Ovary (tissue), 9 donors: ENCODE measurements around the gene KRT86. TPM values are rescaled to one million over a fixed set of nuclear protein-coding genes. Genes with fewer than 3 reads are reported as not detected.

Experiments used
- DNase-seq, 5 donors: peaks; one replicate each; pipeline ENCODE4 v3.0.0-alpha.2; 2019 to 2020
- H3K27ac ChIP-seq, 2 donors: fragments of 200-600 bp; one replicate each; pipeline versions ENCODE4 v1.5.1 to v1.8.0; 2019 to 2022
- H3K27me3 ChIP-seq: fragments of 200-600 bp; one replicate; pipeline ENCODE4 v1.8.0; 2022
- H3K36me3 ChIP-seq: fragments of 200-600 bp; sonication (generic); one replicate; pipeline ENCODE4 v1.5.1; 2019
- H3K4me1 ChIP-seq: one replicate; pipeline ENCODE4 v1.8.1; 2013; ENCODE audit warnings: mild to moderate bottlenecking, moderate library complexity; ENCODE audit not compliant: insufficient read depth
- H3K4me3 ChIP-seq: fragments of 200-600 bp; sonication (generic); one replicate; pipeline ENCODE4 v1.5.1; 2017
- H3K9me3 ChIP-seq, 2 donors: fragments of 200-600 bp in 1 of 2; sonication (generic) in 1 of 2; one replicate each; pipeline versions ENCODE4 v1.5.1 to v1.8.1; 2013 to 2019; ENCODE audit warnings: mild to moderate bottlenecking in 1 of 2, moderate library complexity in 1 of 2
- CTCF ChIP-seq, 3 donors: fragments of 450-650 bp in 2 of 3; fragments of 200-600 bp in 1 of 3; IDR thresholded peaks; one replicate each; pipeline versions ENCODE4 v1.5.1 to v1.8.0; 2016 to 2022; ENCODE audit warnings: antibody characterized with exemption in 3 of 3, mild to moderate bottlenecking in 1 of 3
- EP300 ChIP-seq: sonication (generic); formaldehyde crosslinking; IDR thresholded peaks from one replicate; pipeline ENCODE4 v1.6.1; 2017; ENCODE audit warnings: antibody characterized with exemption
- POLR2A ChIP-seq: fragments of 450-650 bp; IDR thresholded peaks from one replicate; pipeline ENCODE4 v1.6.1; 2017; ENCODE audit warnings: antibody characterized with exemption, mild to moderate bottlenecking, moderate library complexity
- WGBS, 3 donors: extraction: QIAGEN DNeasy Blood & Tissue Kit in 1 of 3; methylation state at CpG; one replicate each; pipeline versions ENCODE4 v1.1.5 to v1.1.7; 2013 to 2017; 5-methylcytosine and 5-hydroxymethylcytosine counted together
- intact Hi-C, 4 donors: fragments of 100-400 bp; cut with DNase I; formaldehyde crosslinking; loops; one replicate each; pipeline versions ENCODE4 v1.11.0 to v1.15.1; 2022 to 2023
- polyA plus RNA-seq, 2 donors: library from polyadenylated mRNA; stranded (reverse); fragments of 200-250 nt in 1 of 2; fragments of 350-450 nt in 1 of 2; fragmentation: Illumina TruSeq in 1 of 2; extraction: RNeasy Lipid Tissue Mini Kit (QIAGEN cat#74804) in 1 of 2; gene quantifications; one replicate each; pipeline ENCODE4 v1.2.3, GENCODE V29; 2013 to 2014
- total RNA-seq, 7 donors: library from RNA; depleted of rRNA in 2 of 7; stranded (reverse); fragments of >200 nt in 2 of 7; fragmentation: NEBNext Ultra II Directional in 3 of 7; extraction: Animal tissue kit (Norgen Biotek cat#: 25700) in 3 of 7; gene quantifications; one replicate each; pipeline versions ENCODE4 v1.1.0 to v1.2.4, GENCODE V29; 2016 to 2023
- donor health status: DM: no; HTN: no; CAD: no; lungs with moderate emphysema.
- donor health status: DM: no; HTN: no; CAD: no.
- donor health status: Bipolar disorder and iron deficiency.
- donor health status: DM: yes; HTN: yes; CAD: no.
- donor health status: DM: no; HTN: no; CAD: no.
- donor health status: DM: yes; HTN: yes; CAD: no.

Gene KRT86
- total and polyA plus RNA-seq, 9 donors, result 0.69 TPM; not detected in 8

- Histone ChIP-seq H3K27me3 (no peaks in the 10 kb centered on the region), H3K36me3 (no peaks in the 10 kb centered on the region), H3K4me1 (no peaks in the 10 kb centered on the region), H3K27ac (no peak overlapping the region), H3K4me3 (no peak overlapping the region), H3K9me3 (no peaks in the 10 kb centered on the region)
- no peak for TF ChIP-seq EP300
- TF ChIP-seq POLR2A, result no peak
- TF ChIP-seq CTCF (IDR thresholded peaks at IDR 0.05), result no peak
- intact Hi-C loops, result no loop called here
- 80 to 89% (median 83%) methylated on average over 8 of the region's 8 CpGs for WGBS, 3 donors
- DNase-seq, result no peak
Measured at GRCh38 chr12:52350021-52350620, 75.7 kb downstream of the KRT86 start.

- no peaks in the 10 kb centered on the region for H3K9me3 ChIP-seq
- intact Hi-C loops, result no loop called here
- H3K4me3 ChIP-seq, result no peak overlapping the region
- no peaks in the 10 kb centered on the region for H3K36me3 ChIP-seq
- WGBS, 3 donors, result 94 to 96% (median 94%) methylated on average over 5 of the region's 5 CpGs
- H3K4me1 ChIP-seq, result no peaks in the 10 kb centered on the region
- DNase-seq, result no peak
- H3K27ac ChIP-seq, result no peak overlapping the region
- TF ChIP-seq POLR2A (no peak), CTCF (IDR thresholded peaks at IDR 0.05) (no peak), EP300 (no peak)
- no peaks in the 10 kb centered on the region for H3K27me3 ChIP-seq
Measured at GRCh38 chr12:52350786-52351185, 76.3 kb downstream of the KRT86 start.

- TF ChIP-seq POLR2A, result no peak
- no peak for TF ChIP-seq EP300
- TF ChIP-seq CTCF (IDR thresholded peaks at IDR 0.05), result no peak
- 63 to 77% (median 66%) methylated on average over 9 of the region's 9 CpGs for WGBS, 3 donors
- no peak overlapping the region for H3K27ac ChIP-seq
- no peak for DNase-seq
- no peaks in the 10 kb centered on the region for H3K36me3 ChIP-seq
- H3K4me3 ChIP-seq, result no peak overlapping the region
- intact Hi-C loops, result no loop called here
- H3K4me1 ChIP-seq, result no peaks in the 10 kb centered on the region
- no peaks in the 10 kb centered on the region for H3K27me3 ChIP-seq
- H3K9me3 ChIP-seq, result no peaks in the 10 kb centered on the region
Measured at GRCh38 chr12:52351196-52352059, 77.0 kb downstream of the KRT86 start.

GRCh38 chr12:52352951-52353350 lies 78.5 kb downstream of the KRT86 start:
- H3K4me3 ChIP-seq, result no peak overlapping the region
- intact Hi-C loops, result no loop called here
- no peak overlapping the region for H3K27ac ChIP-seq
- 83 to 92% (median 86%) methylated on average over 2 of the region's 2 CpGs for WGBS, 3 donors
- no peaks in the 10 kb centered on the region for H3K36me3 ChIP-seq
- DNase-seq, result no peak
- TF ChIP-seq EP300 (no peak), POLR2A (no peak), CTCF (IDR thresholded peaks at IDR 0.05) (no peak)
- no peaks in the 10 kb centered on the region for H3K4me1 ChIP-seq
- no peaks in the 10 kb centered on the region for H3K9me3 ChIP-seq
- no peaks in the 10 kb centered on the region for H3K27me3 ChIP-seq
